Ishikawa (cell line): Measurements from ENCODE around the gene G2E3.

Source experiments
- CEBPB ChIP-seq: IDR thresholded peaks from 2 replicates; pipeline ENCODE4 v1.6.1; 2012
- EGR1 ChIP-seq: IDR thresholded peaks from 2 replicates; pipeline ENCODE4 v1.6.1; 2012
- EP300 ChIP-seq: IDR thresholded peaks from 2 replicates; pipeline ENCODE4 v1.6.1; 2012; ENCODE audit warnings: borderline replicate concordance
- FOXM1 ChIP-seq: IDR thresholded peaks from 2 replicates; pipeline ENCODE4 v1.6.1; 2012; ENCODE audit warnings: low read depth, borderline replicate concordance
- NFIC ChIP-seq: IDR thresholded peaks from 2 replicates; pipeline ENCODE4 v1.6.1; 2012
- RAD21 ChIP-seq: IDR thresholded peaks from 2 replicates; pipeline ENCODE4 v1.6.1; 2012; ENCODE audit warnings: low read depth
- TCF12 ChIP-seq: IDR thresholded peaks from 2 replicates; pipeline ENCODE4 v1.6.1; 2012; ENCODE audit warnings: low read depth
- TEAD4 ChIP-seq: IDR thresholded peaks from 2 replicates; pipeline ENCODE4 v1.6.1; 2012
- YY1 ChIP-seq: IDR thresholded peaks from 2 replicates; pipeline ENCODE4 v1.6.1; 2012; ENCODE audit warnings: low read depth
- TF ChIP-seq, protein P1 (sequence below): IDR thresholded peaks from 2 replicates; pipeline ENCODE4 v1.6.1; 2012
- TF ChIP-seq, protein P2 (sequence below): IDR thresholded peaks from 2 replicates; pipeline ENCODE4 v1.6.1; 2012
- TF ChIP-seq, protein P3 (sequence below): IDR thresholded peaks from 2 replicates; pipeline ENCODE4 v1.6.1; 2012; ENCODE audit warnings: low read depth, mild to moderate bottlenecking

DNA sequence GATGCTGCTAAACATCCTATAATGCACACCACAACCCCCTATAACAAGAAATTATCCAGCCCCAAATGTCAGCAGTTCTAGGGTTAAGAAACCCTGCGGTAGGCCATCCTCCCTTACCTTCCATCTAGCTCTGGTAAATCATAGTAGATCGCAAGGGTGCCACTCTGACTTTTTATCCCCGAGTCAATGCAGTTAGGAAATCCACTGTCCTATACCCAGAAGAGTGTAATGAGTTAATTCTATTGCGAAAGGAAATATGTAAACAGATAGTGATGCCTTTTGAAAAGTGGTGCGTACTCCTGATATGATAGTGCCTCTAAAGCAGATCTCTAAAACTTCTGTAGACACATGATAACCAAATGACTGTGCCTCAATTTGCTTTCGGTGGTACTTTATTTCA is 93.0 kb downstream of the G2E3 start:
- TF ChIP-seq CEBPB, result no peak
- TF ChIP-seq TEAD4, result no peak
- TF ChIP-seq EP300, result no peak
- TF ChIP-seq TCF12, result no peak
- TF ChIP-seq EGR1, result no peak
- TF ChIP-seq, protein P1, sequence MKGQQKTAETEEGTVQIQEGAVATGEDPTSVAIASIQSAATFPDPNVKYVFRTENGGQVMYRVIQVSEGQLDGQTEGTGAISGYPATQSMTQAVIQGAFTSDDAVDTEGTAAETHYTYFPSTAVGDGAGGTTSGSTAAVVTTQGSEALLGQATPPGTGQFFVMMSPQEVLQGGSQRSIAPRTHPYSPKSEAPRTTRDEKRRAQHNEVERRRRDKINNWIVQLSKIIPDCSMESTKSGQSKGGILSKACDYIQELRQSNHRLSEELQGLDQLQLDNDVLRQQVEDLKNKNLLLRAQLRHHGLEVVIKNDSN, result no peak
- no peak for TF ChIP-seq NFIC
- TF ChIP-seq FOXM1, result no peak
- TF ChIP-seq, protein P2, sequence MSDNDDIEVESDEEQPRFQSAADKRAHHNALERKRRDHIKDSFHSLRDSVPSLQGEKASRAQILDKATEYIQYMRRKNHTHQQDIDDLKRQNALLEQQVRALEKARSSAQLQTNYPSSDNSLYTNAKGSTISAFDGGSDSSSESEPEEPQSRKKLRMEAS, result no peak
- no peak for TF ChIP-seq RAD21
- TF ChIP-seq, protein P3, sequence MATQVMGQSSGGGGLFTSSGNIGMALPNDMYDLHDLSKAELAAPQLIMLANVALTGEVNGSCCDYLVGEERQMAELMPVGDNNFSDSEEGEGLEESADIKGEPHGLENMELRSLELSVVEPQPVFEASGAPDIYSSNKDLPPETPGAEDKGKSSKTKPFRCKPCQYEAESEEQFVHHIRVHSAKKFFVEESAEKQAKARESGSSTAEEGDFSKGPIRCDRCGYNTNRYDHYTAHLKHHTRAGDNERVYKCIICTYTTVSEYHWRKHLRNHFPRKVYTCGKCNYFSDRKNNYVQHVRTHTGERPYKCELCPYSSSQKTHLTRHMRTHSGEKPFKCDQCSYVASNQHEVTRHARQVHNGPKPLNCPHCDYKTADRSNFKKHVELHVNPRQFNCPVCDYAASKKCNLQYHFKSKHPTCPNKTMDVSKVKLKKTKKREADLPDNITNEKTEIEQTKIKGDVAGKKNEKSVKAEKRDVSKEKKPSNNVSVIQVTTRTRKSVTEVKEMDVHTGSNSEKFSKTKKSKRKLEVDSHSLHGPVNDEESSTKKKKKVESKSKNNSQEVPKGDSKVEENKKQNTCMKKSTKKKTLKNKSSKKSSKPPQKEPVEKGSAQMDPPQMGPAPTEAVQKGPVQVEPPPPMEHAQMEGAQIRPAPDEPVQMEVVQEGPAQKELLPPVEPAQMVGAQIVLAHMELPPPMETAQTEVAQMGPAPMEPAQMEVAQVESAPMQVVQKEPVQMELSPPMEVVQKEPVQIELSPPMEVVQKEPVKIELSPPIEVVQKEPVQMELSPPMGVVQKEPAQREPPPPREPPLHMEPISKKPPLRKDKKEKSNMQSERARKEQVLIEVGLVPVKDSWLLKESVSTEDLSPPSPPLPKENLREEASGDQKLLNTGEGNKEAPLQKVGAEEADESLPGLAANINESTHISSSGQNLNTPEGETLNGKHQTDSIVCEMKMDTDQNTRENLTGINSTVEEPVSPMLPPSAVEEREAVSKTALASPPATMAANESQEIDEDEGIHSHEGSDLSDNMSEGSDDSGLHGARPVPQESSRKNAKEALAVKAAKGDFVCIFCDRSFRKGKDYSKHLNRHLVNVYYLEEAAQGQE, result no peak
- no peak for TF ChIP-seq YY1
